Hindlimb muscle (tissue), 1 donor: ENCODE results near the gene SCG3. TPM values are rescaled to one million over a fixed set of nuclear protein-coding genes. Genes with fewer than 3 reads are reported as not detected.
A peak's percentile ranks its signal among the peaks of the same experiment; 100 is the strongest.

Experiments
- DNase-seq: peaks from one replicate; pipeline ENCODE4 v3.0.0-alpha.2; 2013
- polyA plus RNA-seq: library from polyadenylated mRNA; unstranded; fragments of 120-200 nt; gene quantifications from one replicate; pipeline ENCODE4 v1.2.1, GENCODE V29; 2013; ENCODE audit not compliant: insufficient read length

SCG3 gene
- polyA plus RNA-seq, 1 donor, result not detected

- no peak for DNase-seq
Measured at GRCh38 chr15:51727141-51727897, 46.0 kb downstream of the SCG3 start.

- peak; percentile 24 for DNase-seq
Measured at GRCh38 chr15:51731549-51732267, 50.4 kb downstream of the SCG3 start.

DNA sequence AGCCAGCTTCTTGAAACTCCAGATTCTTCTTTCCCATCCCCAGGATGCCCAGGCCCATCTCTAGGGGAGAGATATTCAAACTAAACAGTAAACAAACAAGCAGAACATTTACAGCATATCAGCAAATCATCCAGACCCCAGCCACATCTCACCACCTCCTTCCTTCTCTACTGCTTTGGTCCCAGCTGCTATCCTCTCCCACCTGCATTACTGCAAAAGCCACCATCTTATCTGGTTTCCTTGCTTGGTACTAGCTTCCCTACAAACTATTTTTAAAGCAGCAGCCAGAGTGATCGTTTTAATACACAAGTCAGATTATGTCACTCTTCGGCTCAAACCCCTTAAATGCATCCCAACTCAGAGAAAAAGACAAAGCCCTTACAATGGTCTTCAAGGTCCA lies 51.3 kb downstream of the SCG3 start:
- no peak for DNase-seq

DNA sequence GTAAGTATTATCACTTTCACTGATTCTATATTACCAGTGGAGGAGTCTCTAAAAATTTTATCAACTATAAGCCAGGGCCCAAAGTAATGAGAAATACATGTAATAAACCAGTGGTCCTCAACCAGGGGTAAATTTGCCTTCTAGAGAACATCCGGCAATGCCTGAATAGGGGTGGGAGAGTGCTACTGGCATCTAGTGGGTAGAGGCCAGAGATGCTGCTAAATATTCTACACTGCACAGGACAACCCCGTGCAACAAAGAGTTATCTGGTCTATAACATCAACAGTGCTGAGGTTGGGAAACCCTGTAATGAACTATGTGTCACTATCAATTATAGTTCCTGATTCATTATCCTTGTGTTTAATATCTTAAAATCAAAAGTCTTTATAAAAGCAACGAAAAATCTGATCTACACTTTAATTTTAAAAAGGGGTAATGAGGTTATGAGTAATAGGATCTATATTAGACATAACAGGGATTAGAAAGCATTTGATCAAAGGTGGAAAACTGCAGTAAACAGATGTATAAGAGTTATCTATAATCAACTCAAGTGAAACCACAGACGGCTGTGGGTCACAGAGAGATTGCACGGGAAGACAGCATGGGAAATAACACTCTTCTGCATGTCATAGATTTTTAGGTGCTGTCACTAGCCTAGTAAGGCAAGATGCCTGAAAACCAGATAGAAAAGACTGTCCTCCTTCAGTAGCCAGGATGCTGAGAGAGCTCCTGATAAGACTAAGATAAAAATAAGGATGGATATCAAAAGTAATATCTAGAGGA lies 54.1 kb downstream of the SCG3 start:
- DNase-seq, result no peak

DNA sequence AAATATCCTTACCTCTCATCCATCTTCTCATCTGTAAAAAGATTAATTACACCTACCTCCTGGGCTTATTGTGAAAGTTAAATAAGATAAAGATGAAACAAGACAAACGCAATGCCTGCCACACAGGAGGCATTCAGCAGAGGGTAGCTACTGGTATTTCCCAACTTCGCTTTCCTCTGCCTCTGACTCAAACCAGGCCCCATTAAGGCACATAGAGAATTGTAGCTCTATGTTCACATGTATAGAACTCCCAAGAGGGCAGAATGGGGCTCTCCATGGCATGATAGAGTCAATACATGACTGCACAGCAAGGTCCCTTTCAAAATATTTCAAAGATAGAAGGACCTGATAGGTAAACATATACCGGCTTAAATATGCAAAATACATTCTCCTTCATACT lies 54.8 kb downstream of the SCG3 start:
- no peak for DNase-seq

DNA sequence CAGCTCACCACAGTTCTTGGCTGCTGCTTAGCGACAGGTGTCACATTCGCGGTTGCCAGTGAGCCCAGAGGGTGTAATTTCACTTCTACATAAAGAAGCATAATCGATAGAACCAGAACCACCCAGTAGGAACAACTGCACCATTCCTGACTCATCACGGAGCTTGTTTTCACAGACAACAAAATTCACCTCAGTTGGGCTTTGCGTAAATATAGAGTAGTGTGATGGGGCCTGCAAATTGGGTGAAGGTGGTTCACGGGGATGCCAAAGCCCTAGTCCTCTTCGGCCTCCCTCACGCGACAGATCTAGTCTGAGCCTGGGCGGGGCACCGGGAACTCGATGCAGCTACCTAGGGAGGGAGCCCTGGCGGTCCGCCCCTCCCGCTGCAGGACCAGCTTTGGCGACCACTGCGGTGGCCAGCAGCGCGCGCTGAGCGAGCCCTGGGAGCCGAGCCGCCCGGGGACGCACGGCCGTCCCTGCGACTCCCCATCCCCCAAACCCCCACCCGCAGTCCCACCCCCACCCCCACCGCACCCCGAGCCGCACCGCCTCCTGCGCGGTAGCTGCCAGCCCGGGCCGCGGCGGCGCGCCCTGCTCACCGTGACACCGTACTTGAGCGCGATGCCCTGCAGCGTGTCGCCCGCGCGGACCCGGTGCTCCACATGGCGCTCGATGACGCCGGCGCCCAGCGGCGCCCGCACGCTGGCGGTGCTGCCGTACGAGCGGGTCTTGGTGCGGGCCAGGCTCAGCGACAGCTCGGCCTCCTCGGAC lies 55.6 kb downstream of the SCG3 start:
- peak; percentile 31 for DNase-seq

- peak; percentile 75 for DNase-seq
Measured at GRCh38 chr15:51737522-51738305, 56.4 kb downstream of the SCG3 start, which contains the start of gene LYSMD2. Gene LYSMD2, minus strand, starts transcription at chr15:51737655. Its CDS starts 33 bp downstream, at chr15:51737622.

DNA sequence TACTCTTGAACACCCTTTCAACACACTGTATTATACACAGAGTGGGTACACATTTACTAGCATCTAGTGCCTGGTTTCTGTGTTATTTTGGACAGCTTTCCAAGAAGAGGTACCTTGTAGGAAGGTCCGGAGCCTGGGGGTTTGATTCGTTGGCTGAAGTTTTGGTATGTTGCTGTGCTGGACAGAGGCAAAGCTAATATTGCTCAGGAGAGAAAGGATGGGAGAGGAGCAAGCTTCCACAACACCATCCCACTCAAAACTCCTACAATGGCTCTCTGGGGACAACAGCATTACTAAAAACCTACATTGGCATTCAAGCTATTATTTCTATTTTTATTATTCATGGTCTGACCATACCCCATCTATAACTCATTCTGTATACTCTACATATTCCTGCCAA lies 57.2 kb downstream of the SCG3 start:
- DNase-seq, result no peak

DNA sequence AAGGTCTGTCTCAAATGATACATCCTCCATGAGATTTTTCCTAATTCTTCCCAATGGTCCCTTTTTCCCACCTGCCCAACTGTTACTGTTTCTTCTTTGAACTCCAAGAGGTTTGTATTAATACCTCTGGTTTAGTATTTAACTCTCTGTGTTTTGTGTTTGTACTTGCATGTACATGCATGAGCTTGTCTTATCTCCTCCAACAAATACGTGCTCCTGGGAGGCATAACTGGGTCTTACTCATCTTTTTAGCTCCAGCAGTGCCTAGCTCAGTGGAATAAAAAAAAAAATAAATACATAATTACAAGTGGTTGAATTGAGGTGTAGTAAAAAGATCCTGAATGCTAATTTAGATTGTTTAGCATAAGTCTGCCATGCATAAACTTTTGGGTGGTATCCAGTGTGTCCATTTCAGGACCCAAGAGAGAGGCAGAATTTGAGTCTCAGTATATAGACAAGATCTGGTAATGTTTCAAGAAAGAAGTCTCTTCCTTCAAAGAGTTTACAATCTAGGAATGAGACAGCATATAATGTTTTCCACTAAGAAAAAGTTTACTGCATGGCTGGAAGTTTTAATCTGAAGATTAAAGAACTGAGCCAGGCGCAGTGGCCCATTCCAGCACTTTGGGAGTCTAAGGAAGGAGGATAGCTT lies 57.9 kb downstream of the SCG3 start:
- no peak for DNase-seq

DNA sequence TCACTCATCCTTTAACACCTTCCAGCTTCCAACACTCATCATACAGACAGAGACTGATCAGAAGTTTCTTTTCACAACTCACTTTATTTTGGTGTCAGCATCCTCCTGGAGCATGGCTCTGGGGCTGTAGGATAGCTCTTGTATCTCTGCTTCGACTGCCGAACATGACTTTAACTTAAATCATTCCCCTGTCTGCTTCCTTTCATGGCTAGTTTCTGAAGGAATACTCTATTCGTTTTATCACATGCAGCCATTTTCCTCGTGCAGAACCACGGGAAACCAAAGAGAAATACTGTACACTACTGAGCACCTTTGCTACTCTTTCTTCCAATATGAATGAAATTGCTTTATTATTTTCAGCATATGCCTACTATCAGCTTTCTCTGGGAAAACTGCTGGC lies 68.0 kb downstream of the SCG3 start:
- no peak for DNase-seq

DNA sequence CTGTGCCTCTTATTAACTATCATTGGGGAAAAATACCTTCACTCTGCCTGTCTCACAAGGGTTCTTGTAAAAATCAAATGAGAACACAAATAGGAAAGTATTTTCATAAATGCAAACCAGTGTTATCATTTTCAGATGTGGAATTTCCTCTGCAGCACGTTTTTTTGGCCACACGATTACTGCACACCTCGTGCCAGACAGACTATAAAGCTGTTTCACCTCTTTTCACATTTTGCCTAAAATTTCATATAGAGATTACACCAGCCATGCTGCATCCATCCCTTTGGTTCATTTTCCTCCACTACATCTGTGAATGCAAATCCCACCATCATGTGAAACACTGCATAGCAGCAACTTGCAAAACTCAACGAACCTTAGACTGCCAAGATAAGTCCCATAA lies 68.9 kb downstream of the SCG3 start:
- no peak for DNase-seq

DNA sequence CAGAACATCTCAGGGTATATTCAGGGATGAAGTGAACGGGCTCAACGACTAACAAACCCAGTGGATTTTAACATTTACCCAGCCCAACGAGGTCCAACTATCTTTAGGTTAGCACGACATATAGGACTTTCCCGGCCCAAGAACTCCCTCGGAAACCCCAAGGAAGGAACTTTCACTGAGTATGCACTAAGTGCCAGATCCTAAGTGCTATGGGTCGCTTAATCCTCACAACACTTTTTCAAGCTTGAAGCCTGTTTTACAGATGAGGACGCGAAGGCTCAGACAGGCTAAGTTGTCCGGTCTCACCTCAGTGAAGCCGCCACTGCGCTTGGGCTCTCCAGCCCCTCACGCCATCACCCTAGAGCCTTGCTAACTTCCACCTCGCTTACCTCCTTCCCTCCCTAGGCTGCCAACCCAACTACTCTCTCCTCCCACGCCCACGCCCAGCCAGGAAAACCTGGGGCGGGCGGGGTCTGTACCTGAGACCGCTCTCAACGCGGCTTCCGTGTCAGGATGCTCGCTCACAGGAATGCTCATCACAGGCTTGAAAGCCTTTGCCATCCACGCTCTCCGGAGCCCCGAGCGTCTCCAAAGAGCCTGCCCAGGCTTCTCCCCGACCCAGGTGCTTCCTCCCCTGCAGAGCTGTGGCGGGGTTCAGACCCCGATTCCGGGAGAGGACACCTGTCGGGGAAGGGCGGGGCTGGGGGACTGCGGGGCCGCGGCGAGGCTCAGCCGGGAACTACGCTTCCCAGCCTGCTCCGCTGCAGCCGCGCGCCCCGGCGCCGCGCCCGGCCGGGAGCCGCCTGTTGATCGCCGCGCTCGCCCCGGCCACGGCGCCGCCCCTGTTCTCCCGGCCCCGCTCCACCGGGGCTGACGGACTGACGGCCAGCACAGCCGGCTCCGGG lies 69.7 kb downstream of the SCG3 start, which contains the start of gene TMOD2:
Gene TMOD2, plus strand, starts transcription at position 806 of the 905 bp plus-strand sequence. CDS start 14,845 bp downstream, outside the sequence.
- DNase-seq, result peak; percentile 56

GRCh38 chr15:51751697-51752683 lies 70.7 kb downstream of the SCG3 start:
- peak; percentile 36 for DNase-seq

DNA sequence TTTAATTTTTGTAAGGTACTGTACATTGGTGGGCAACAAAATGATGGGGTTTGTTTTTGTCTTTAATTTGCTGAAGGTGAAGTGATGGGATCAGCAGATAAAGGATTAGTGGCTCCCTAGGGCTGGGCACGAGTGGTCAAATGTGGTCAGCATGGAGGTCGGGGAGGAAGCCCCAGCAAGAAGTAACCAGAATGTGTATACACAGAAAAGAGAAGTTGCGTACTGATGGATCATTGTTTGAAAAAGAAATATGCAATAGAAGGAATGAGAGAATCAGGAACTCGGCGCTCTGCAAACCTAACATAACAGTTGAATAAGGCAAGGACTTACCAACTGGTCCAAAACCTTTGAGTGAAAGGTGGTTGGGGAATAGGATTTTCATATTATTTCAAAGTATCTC lies 71.6 kb downstream of the SCG3 start:
- DNase-seq, result no peak

DNA sequence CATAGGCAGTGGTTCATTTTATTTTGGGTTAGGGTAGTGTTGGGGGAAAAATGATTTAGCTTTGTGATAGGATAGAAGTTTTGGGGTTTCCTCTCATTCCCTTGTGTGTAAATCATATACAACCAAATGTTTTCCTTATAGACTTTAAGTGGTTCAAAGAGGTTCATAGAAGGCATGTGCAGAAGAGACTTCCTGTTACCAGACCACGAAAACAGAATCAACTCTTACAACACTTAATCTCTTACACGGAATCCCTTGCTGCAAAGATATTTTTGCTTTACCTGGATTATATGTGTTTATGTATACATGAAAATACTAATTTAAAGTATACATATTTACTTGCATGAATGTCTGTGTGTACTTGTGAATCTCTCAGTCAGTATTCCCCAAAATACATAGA lies 73.0 kb downstream of the SCG3 start:
- DNase-seq, result no peak

- DNase-seq, result no peak
Measured at GRCh38 chr15:51755790-51756189, 74.5 kb downstream of the SCG3 start.

DNA sequence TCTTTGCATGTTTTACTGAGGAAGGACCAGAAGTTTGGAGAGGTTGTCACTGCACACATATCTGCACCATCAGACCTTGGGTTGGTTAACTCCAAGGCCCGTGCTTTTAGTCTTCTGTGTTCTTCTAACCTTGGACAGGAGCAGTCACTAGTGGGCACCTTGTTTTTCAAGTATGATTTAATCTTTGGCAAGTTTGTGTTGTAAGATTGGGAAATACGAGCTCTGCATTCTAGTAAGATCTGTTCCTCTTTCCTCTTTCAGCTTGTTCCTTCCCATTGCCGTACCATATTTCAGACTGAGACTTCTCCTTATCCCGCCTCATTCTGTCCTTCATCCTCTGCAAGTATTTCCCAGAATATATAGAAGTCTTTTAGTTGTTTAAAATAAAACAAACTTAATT lies 75.2 kb downstream of the SCG3 start:
- no peak for DNase-seq

- no peak for DNase-seq
Measured at GRCh38 chr15:51757450-51757849, 76.1 kb downstream of the SCG3 start.

GRCh38 chr15:51758645-51759044 lies 77.3 kb downstream of the SCG3 start:
- DNase-seq, result peak; percentile 48
